ENCODE results near the gene TCF4. TPM values are rescaled to one million over a fixed set of nuclear protein-coding genes. Genes with fewer than 3 reads are reported as not detected.

TCF4 gene
- total and polyA plus RNA-seq, 2 experiments from 2014 or later, result 77.7 to 89.2 TPM

GRCh38 chr18:55462652-55463051 lies 125.3 kb downstream of the TCF4 start (continued):
- TF ChIP-seq, protein P1, sequence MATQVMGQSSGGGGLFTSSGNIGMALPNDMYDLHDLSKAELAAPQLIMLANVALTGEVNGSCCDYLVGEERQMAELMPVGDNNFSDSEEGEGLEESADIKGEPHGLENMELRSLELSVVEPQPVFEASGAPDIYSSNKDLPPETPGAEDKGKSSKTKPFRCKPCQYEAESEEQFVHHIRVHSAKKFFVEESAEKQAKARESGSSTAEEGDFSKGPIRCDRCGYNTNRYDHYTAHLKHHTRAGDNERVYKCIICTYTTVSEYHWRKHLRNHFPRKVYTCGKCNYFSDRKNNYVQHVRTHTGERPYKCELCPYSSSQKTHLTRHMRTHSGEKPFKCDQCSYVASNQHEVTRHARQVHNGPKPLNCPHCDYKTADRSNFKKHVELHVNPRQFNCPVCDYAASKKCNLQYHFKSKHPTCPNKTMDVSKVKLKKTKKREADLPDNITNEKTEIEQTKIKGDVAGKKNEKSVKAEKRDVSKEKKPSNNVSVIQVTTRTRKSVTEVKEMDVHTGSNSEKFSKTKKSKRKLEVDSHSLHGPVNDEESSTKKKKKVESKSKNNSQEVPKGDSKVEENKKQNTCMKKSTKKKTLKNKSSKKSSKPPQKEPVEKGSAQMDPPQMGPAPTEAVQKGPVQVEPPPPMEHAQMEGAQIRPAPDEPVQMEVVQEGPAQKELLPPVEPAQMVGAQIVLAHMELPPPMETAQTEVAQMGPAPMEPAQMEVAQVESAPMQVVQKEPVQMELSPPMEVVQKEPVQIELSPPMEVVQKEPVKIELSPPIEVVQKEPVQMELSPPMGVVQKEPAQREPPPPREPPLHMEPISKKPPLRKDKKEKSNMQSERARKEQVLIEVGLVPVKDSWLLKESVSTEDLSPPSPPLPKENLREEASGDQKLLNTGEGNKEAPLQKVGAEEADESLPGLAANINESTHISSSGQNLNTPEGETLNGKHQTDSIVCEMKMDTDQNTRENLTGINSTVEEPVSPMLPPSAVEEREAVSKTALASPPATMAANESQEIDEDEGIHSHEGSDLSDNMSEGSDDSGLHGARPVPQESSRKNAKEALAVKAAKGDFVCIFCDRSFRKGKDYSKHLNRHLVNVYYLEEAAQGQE (IDR thresholded peaks at IDR 0.05; ENCODE audit: unreplicated experiment), result no peak
- TF ChIP-seq NANOG (IDR thresholded peaks at IDR 0.05; ENCODE audit: borderline replicate concordance), result no peak
- TF ChIP-seq EZH2 (IDR thresholded peaks at IDR 0.05; ENCODE audit: low read depth, unreplicated experiment), result no peak
- TF ChIP-seq ZNF331 (CRISPR knock-in tag; IDR thresholded peaks at IDR 0.05; ENCODE audit: low read depth), result no peak
- no peak for TF ChIP-seq STAT1 (IDR thresholded peaks at IDR 0.05; ENCODE audit: unreplicated experiment)
- TF ChIP-seq, protein P2, sequence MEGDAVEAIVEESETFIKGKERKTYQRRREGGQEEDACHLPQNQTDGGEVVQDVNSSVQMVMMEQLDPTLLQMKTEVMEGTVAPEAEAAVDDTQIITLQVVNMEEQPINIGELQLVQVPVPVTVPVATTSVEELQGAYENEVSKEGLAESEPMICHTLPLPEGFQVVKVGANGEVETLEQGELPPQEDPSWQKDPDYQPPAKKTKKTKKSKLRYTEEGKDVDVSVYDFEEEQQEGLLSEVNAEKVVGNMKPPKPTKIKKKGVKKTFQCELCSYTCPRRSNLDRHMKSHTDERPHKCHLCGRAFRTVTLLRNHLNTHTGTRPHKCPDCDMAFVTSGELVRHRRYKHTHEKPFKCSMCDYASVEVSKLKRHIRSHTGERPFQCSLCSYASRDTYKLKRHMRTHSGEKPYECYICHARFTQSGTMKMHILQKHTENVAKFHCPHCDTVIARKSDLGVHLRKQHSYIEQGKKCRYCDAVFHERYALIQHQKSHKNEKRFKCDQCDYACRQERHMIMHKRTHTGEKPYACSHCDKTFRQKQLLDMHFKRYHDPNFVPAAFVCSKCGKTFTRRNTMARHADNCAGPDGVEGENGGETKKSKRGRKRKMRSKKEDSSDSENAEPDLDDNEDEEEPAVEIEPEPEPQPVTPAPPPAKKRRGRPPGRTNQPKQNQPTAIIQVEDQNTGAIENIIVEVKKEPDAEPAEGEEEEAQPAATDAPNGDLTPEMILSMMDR (conservative IDR thresholded peaks at IDR 0.05; ENCODE audit: low read depth in 2 of 2), result no peak

DNA sequence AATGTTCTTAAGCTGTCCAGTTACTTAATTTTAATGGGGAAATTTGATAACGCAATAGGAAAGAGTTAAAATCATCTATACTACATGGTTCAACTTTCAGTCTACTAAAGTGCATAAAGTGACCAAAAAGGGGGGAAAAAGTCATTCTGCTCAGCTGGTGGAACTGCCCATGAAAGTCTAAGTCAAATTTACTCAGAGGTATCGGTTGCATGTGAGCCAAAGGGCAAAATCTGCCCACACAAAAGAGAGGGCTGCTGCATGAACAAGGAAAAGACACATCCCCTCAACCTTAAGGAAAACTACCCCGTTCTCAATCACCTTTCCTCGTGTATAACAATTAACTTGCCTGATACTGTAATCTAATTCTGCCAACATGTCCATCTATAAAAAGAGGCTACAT lies 126.1 kb downstream of the TCF4 start:
- Mint-ChIP-seq H3K27me3 (ENCODE audit: insufficient read depth, low read depth, poor library complexity) (peaks cover 2% of the 10 kb centered on the region), H3K4me3 (no peak overlapping the region), H3K36me3 (ENCODE audit: low read depth) (peaks cover 3% of the 10 kb centered on the region; the same call in 1 of the 3 replicates), H3K4me1 (peaks cover 68% of the 10 kb centered on the region), H3K9me3 (no peaks in the 10 kb centered on the region), H3K27ac (no peak overlapping the region)
- no peaks in the 10 kb centered on the region for H3K36me3 ChIP-seq (ENCODE audit: insufficient read depth)
- no peaks in the 10 kb centered on the region for H3K9me2 ChIP-seq (ENCODE audit: insufficient read depth)
- DNase-seq (ENCODE audit: low spot score) (no peak), ATAC-seq (no peak)
- peaks cover 48% of the 10 kb centered on the region for H3K79me2 ChIP-seq (replicated peaks; ENCODE audit: insufficient read depth)
- no peaks in the 10 kb centered on the region for H4K20me1 ChIP-seq (replicated peaks; ENCODE audit: insufficient read depth)
- H2AFZ ChIP-seq, result no peak overlapping the region
- H3K27ac ChIP-seq (ENCODE audit: low read depth), result no peak overlapping the region
- H3K4me3 ChIP-seq, result no peak overlapping the region
- peaks cover 34% of the 10 kb centered on the region for H3K4me1 ChIP-seq (ENCODE audit: insufficient read depth)
- TF ChIP-seq CREB1 (CRISPR knock-in tag; IDR thresholded peaks at IDR 0.05; ENCODE audit: low read depth) (no peak), POLR2AphosphoS5 (IDR thresholded peaks at IDR 0.05; ENCODE audit: low read depth) (no peak)
- no peaks in the 10 kb centered on the region for H3K27me3 ChIP-seq (ENCODE audit: insufficient read depth)
- H3F3A ChIP-seq (replicated peaks; ENCODE audit: low read depth), result no peaks in the 10 kb centered on the region
- H3K4me2 ChIP-seq, result no peak overlapping the region

All from GM23338 (cell line).